Measurements from ENCODE around the gene KATNAL1.

- TF ChIP-seq, protein P1, sequence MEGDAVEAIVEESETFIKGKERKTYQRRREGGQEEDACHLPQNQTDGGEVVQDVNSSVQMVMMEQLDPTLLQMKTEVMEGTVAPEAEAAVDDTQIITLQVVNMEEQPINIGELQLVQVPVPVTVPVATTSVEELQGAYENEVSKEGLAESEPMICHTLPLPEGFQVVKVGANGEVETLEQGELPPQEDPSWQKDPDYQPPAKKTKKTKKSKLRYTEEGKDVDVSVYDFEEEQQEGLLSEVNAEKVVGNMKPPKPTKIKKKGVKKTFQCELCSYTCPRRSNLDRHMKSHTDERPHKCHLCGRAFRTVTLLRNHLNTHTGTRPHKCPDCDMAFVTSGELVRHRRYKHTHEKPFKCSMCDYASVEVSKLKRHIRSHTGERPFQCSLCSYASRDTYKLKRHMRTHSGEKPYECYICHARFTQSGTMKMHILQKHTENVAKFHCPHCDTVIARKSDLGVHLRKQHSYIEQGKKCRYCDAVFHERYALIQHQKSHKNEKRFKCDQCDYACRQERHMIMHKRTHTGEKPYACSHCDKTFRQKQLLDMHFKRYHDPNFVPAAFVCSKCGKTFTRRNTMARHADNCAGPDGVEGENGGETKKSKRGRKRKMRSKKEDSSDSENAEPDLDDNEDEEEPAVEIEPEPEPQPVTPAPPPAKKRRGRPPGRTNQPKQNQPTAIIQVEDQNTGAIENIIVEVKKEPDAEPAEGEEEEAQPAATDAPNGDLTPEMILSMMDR (IDR thresholded peaks at IDR 0.05): no peak
- TF ChIP-seq POLR2A (IDR thresholded peaks at IDR 0.05): no peak
- no peak for TF ChIP-seq POLR2AphosphoS5 (IDR thresholded peaks at IDR 0.05)
- no peak for TF ChIP-seq EP300 (IDR thresholded peaks at IDR 0.05; ENCODE audit: low read depth)
Measured at GRCh38 chr13:30314562-30314961, 7.2 kb upstream of the KATNAL1 start.

Data from transverse colon (tissue), 4 donors.